Trophoblast cell (in vitro differentiated cells and primary cell): ENCODE measurements around the gene IER3.

Source experiments
- DNase-seq, 2 donors: peaks; one replicate each; pipeline ENCODE4 v3.0.0-alpha.2; 2016
- H2AFZ ChIP-seq: 2 replicates; pipeline ENCODE4 v1.6.1; 2013; ENCODE audit warnings: low read length, moderate library complexity, mild to moderate bottlenecking; ENCODE audit not compliant: insufficient read depth, poor library complexity
- H2AK5ac ChIP-seq: 2 replicates; pipeline ENCODE4 v1.6.1; 2013; ENCODE audit warnings: mild to moderate bottlenecking, low read length
- H2BK120ac ChIP-seq: 2 replicates; pipeline ENCODE4 v1.6.1; 2013; ENCODE audit warnings: low read length, mild to moderate bottlenecking, moderate library complexity; ENCODE audit not compliant: insufficient read depth, poor library complexity
- H2BK12ac ChIP-seq: 2 replicates; pipeline ENCODE4 v1.6.1; 2013; ENCODE audit warnings: mild to moderate bottlenecking, low read length, moderate library complexity
- H2BK5ac ChIP-seq: 2 replicates; pipeline ENCODE4 v1.6.1; 2013; ENCODE audit warnings: low read length, low read depth, moderate library complexity, mild to moderate bottlenecking; ENCODE audit not compliant: poor library complexity
- H3K14ac ChIP-seq: 2 replicates; pipeline ENCODE4 v1.6.1; 2013; ENCODE audit warnings: mild to moderate bottlenecking, low read length
- H3K18ac ChIP-seq: 2 replicates; pipeline ENCODE4 v1.6.1; 2013; ENCODE audit warnings: mild to moderate bottlenecking, low read length
- H3K23ac ChIP-seq: 2 replicates; pipeline ENCODE4 v1.6.1; 2013; ENCODE audit warnings: low read length
- H3K27ac ChIP-seq: 2 replicates; pipeline ENCODE4 v1.5.1; 2013; ENCODE audit warnings: low read depth, mild to moderate bottlenecking, inconsistent platforms, low read length, moderate library complexity
- H3K27me3 ChIP-seq: 2 replicates; pipeline ENCODE4 v1.6.1; 2013; ENCODE audit warnings: inconsistent platforms, mild to moderate bottlenecking, low read length, moderate library complexity; ENCODE audit not compliant: insufficient read depth
- H3K36me3 ChIP-seq, 2 experiments: 1 replicate in 1 of 2; 2 replicates in 1 of 2; pipeline ENCODE4 v1.6.1; 2013; ENCODE audit warnings: low read length in 2 of 2, mild to moderate bottlenecking in 2 of 2, moderate library complexity in 1 of 2; ENCODE audit not compliant: insufficient read depth in 2 of 2, control insufficient read depth in 1 of 2
- H3K4ac ChIP-seq: 2 replicates; pipeline ENCODE4 v1.6.1; 2013; ENCODE audit warnings: low read depth, mild to moderate bottlenecking, low read length, moderate library complexity
- H3K4me1 ChIP-seq, 2 experiments: 1 replicate in 1 of 2; 2 replicates in 1 of 2; pipeline ENCODE4 v1.6.1; 2013; ENCODE audit warnings: low read length in 2 of 2, mild to moderate bottlenecking in 2 of 2, moderate library complexity in 1 of 2; ENCODE audit not compliant: insufficient read depth in 2 of 2, control insufficient read depth in 1 of 2
- H3K4me2 ChIP-seq: 2 replicates; pipeline ENCODE4 v1.6.1; 2013; ENCODE audit warnings: inconsistent platforms, mild to moderate bottlenecking, low read length, moderate library complexity
- H3K4me3 ChIP-seq: 2 replicates; pipeline ENCODE4 v1.5.1; 2013; ENCODE audit warnings: mild to moderate bottlenecking, low read depth, low read length, inconsistent platforms
- H3K79me1 ChIP-seq: one replicate; pipeline ENCODE4 v1.6.1; 2013; ENCODE audit warnings: low read length
- H3K79me2 ChIP-seq: 2 replicates; pipeline ENCODE4 v1.6.1; 2013; ENCODE audit warnings: low read length, mild to moderate bottlenecking; ENCODE audit not compliant: control insufficient read depth, insufficient read depth, poor library complexity
- H3K9ac ChIP-seq: 2 replicates; pipeline ENCODE4 v1.6.1; 2013; ENCODE audit warnings: mild to moderate bottlenecking, low read length
- H3K9me3 ChIP-seq: 2 replicates; pipeline ENCODE4 v1.6.1; 2013; ENCODE audit warnings: low read depth, mild to moderate bottlenecking, control low read depth, inconsistent platforms, low read length; ENCODE audit not compliant: insufficient read depth
- H4K12ac ChIP-seq: 2 replicates; pipeline ENCODE4 v1.6.1; 2013; ENCODE audit warnings: low read depth, mild to moderate bottlenecking, low read length, moderate library complexity
- H4K8ac ChIP-seq: 2 replicates; pipeline ENCODE4 v1.6.1; 2013; ENCODE audit warnings: low read depth, mild to moderate bottlenecking, low read length, moderate library complexity
- H4K91ac ChIP-seq: one replicate; pipeline ENCODE4 v1.6.1; 2013; ENCODE audit warnings: low read depth, mild to moderate bottlenecking, low read length, moderate library complexity
- WGBS: extraction: QIAGEN DNeasy Blood & Tissue Kit; methylation state at CpG from one replicate; pipeline ENCODE4 v1.1.7; 2013; ENCODE audit warnings: missing lambda C conversion rate; ENCODE audit not compliant: insufficient read length, insufficient coverage; ENCODE audit errors: extremely low coverage; 5-methylcytosine and 5-hydroxymethylcytosine counted together

IER3 gene

GRCh38 chr6:30754631-30755030 is 10.3 kb upstream of the IER3 start:
- peak overlapping the region; percentile 90 for H4K91ac ChIP-seq
- peaks cover 46% of the 10 kb centered on the region for H3K79me1 ChIP-seq
- no peak overlapping the region for H3K4ac ChIP-seq
- H3K18ac ChIP-seq: no peak overlapping the region
- peak overlapping the region; percentile 55 for H2BK120ac ChIP-seq
- H3K4me1 ChIP-seq: peaks cover 19 to 23% of the 10 kb centered on the region in 2 experiments
- no peak for DNase-seq
- H3K4me3 ChIP-seq: no peak overlapping the region
- H3K79me2 ChIP-seq: peaks cover 7% of the 10 kb centered on the region
- peak overlapping the region; percentile 30 for H2BK5ac ChIP-seq
- no CpG with 5 or more reads among the region's 3 CpGs for WGBS
- peak overlapping the region; percentile 87 for H2BK12ac ChIP-seq
- H2AK5ac ChIP-seq: no peak overlapping the region
- no peak overlapping the region for H3K27ac ChIP-seq
- H3K9ac ChIP-seq: no peak overlapping the region
- no peaks in the 10 kb centered on the region for H3K36me3 ChIP-seq
- H4K12ac ChIP-seq: no peak overlapping the region
- H3K9me3 ChIP-seq: no peaks in the 10 kb centered on the region
- H3K23ac ChIP-seq: no peak overlapping the region
- H3K14ac ChIP-seq: no peak overlapping the region
- no peaks in the 10 kb centered on the region for H3K27me3 ChIP-seq
- no peak overlapping the region for H4K8ac ChIP-seq
- H3K4me2 ChIP-seq: no peak overlapping the region
- no peak overlapping the region for H2AFZ ChIP-seq

- peak overlapping the region; percentile 56 for H2AK5ac ChIP-seq
- peaks cover 2% of the 10 kb centered on the region for H3K79me2 ChIP-seq
- peak overlapping the region; percentile 96 for H4K91ac ChIP-seq
- peak overlapping the region; percentile 85 for H4K8ac ChIP-seq
- peak overlapping the region; percentile 55 for H4K12ac ChIP-seq
- peak overlapping the region; percentile 96 for H2BK12ac ChIP-seq
- H3K14ac ChIP-seq: peak overlapping the region; percentile 94
- H3K27ac ChIP-seq: peak overlapping the region; percentile 100
- H3K36me3 ChIP-seq: no peaks in the 10 kb centered on the region
- peak overlapping the region; percentile 71 for H3K18ac ChIP-seq
- peaks cover 45% of the 10 kb centered on the region for H3K79me1 ChIP-seq
- H3K4me3 ChIP-seq: no peak overlapping the region
- WGBS: no CpG with 5 or more reads among the region's 12 CpGs
- H2AFZ ChIP-seq: peak overlapping the region; percentile 43
- H3K4me1 ChIP-seq: peaks cover 26 to 28% of the 10 kb centered on the region in 2 experiments
- H3K4ac ChIP-seq: peak overlapping the region; percentile 61
- no peak overlapping the region for H3K4me2 ChIP-seq
- no peaks in the 10 kb centered on the region for H3K9me3 ChIP-seq
- H3K9ac ChIP-seq: no peak overlapping the region
- peak overlapping the region; percentile 98 for H2BK5ac ChIP-seq
- H3K23ac ChIP-seq: no peak overlapping the region
- H2BK120ac ChIP-seq: peak overlapping the region; percentile 94
- H3K27me3 ChIP-seq: no peaks in the 10 kb centered on the region
- peak; percentile 49 to 60 for DNase-seq
These were observed 8.0 kb upstream of the IER3 start for GRCh38 chr6:30752157-30752927.

GRCh38 chr6:30750379-30750668 is 6.0 kb upstream of the IER3 start:
- H4K8ac ChIP-seq: no peak overlapping the region

GRCh38 chr6:30749554-30750378 is 5.4 kb upstream of the IER3 start:
- H4K8ac ChIP-seq: peak overlapping the region; percentile 25
- H2AFZ ChIP-seq: no peak overlapping the region
- no peak overlapping the region for H4K12ac ChIP-seq
- WGBS: no CpG with 5 or more reads among the region's 12 CpGs
- H3K9me3 ChIP-seq: no peaks in the 10 kb centered on the region
- no peak overlapping the region for H3K23ac ChIP-seq
- peak overlapping the region; percentile 71 for H4K91ac ChIP-seq
- H3K4me1 ChIP-seq: peaks cover 29 to 32% of the 10 kb centered on the region in 2 experiments
- H2BK5ac ChIP-seq: peak overlapping the region; percentile 29
- no peak overlapping the region for H3K4ac ChIP-seq
- H3K27ac ChIP-seq: no peak overlapping the region
- H3K18ac ChIP-seq: peak overlapping the region; percentile 31
- H3K14ac ChIP-seq: peak overlapping the region; percentile 43
- H2BK120ac ChIP-seq: peak overlapping the region; percentile 20
- H3K4me3 ChIP-seq: no peak overlapping the region
- no peak for DNase-seq
- H2BK12ac ChIP-seq: peak overlapping the region; percentile 97
- no peaks in the 10 kb centered on the region for H3K27me3 ChIP-seq
- H3K79me2 ChIP-seq: peaks cover 2% of the 10 kb centered on the region
- H3K36me3 ChIP-seq: no peaks in the 10 kb centered on the region
- peak overlapping the region; percentile 85 for H2AK5ac ChIP-seq
- no peak overlapping the region for H3K4me2 ChIP-seq
- H3K9ac ChIP-seq: no peak overlapping the region
- peaks cover 42% of the 10 kb centered on the region for H3K79me1 ChIP-seq

More at GRCh38 chr6:30750379-30750668, 6.0 kb upstream of the IER3 start:
- Histone ChIP-seq H3K4me3 (no peak overlapping the region), H2BK12ac (peak overlapping the region; percentile 65), H3K18ac (no peak overlapping the region), H3K4ac (no peak overlapping the region), H3K9ac (no peak overlapping the region), H3K36me3 (no peaks in the 10 kb centered on the region), H3K9me3 (no peaks in the 10 kb centered on the region), H2AFZ (no peak overlapping the region), H3K14ac (peak overlapping the region; percentile 24), H3K23ac (no peak overlapping the region), H3K4me1 (peaks cover 28 to 29% of the 10 kb centered on the region in 2 experiments), H4K91ac (peak overlapping the region; percentile 38), H2BK5ac (peak overlapping the region; percentile 52), H3K27me3 (no peaks in the 10 kb centered on the region), H3K79me2 (peaks cover 2% of the 10 kb centered on the region), H2BK120ac (no peak overlapping the region), H3K27ac (no peak overlapping the region), H3K4me2 (no peak overlapping the region), H2AK5ac (no peak overlapping the region), H3K79me1 (peaks cover 42% of the 10 kb centered on the region), H4K12ac (no peak overlapping the region)
- no peak for DNase-seq
